ENCODE data around the gene PNLIPRP1. TPM values are rescaled to one million over a fixed set of nuclear protein-coding genes. Genes with fewer than 3 reads are reported as not detected.

Gene PNLIPRP1
- total RNA-seq (not detected), polyA plus RNA-seq (not detected)

DNA sequence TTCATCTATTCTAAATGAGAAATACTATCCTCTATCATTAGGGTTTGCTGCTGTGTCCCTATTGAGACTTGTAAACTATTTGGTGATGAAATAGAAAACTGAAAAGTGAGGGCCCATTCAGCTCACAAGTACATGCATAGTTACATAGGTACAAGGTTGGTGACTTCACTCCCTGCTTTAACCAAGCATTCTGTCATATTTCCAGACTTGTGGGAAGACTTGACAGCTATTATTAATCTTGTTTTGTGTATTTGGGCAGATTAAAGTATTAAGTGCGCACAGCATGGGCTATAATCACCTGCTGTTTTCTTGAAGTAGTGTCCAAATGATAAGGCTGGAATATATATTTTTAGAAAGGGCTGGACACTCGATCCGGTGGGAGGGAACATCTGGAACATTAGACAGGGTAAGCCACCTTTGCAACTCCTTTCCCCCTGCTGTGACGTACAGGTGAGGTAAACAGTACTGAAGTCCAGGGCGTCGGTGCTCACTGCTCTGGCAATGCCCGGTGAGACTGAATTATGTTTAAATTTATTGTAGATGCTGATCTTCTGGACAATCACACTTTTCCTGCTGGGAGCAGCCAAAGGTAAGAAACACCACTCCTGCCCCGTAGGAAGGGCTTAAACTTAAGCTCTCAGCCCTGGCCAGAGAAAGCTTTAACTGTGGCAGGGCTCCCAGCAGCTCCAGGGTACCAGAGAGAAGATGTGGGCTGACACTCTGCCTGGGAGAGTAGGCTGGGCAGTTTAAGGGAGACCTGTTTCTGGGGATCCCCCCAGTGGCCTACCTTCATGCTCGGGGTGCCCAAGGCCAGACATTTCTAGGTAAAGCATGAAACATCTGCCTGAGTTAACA is at the start of gene PNLIPRP1:
TSS of gene PNLIPRP1 (plus strand) at position 370 of the 855 bp plus-strand sequence. CDS start at position 541, 171 bp downstream.
- no peak within 1 kb of the TSS for H3K27ac Mint-ChIP-seq
- no peak within 1 kb of the TSS for H3K27ac ChIP-seq (ENCODE audit: low read depth, low read length)
- no peaks in the 10 kb centered on the region for H3K4me1 ChIP-seq (ENCODE audit: insufficient read depth, low read length)
- no peaks in the 10 kb centered on the region for H3K9me3 ChIP-seq (ENCODE audit: control insufficient read depth in 1 of 2, low read length in 2 of 2)
- POLR2A ChIA-PET (ENCODE audit: partially characterized antibody), result no interaction called here
- H3K27me3 Mint-ChIP-seq, result peaks cover 0 to 1% of the 10 kb centered on the region in 2 donors
- intact Hi-C loops (cut with micrococcal nuclease), result no loop called here
- H3K36me3 Mint-ChIP-seq, result no peaks in the 10 kb centered on the region
- no peak for DNase-seq
- H3K4me3 Mint-ChIP-seq, result no peak within 1 kb of the TSS
- no peaks in the 10 kb centered on the region for H3K27me3 ChIP-seq (ENCODE audit: insufficient read depth, low read length)
- peaks cover 0 to 3% (median 0%) of the 10 kb centered on the region in 8 donors for H3K9me3 Mint-ChIP-seq
- H3K4me1 Mint-ChIP-seq, result no peaks in the 10 kb centered on the region
- CTCF ChIA-PET (ENCODE audit: partially characterized antibody), result no interaction called here
- no peak within 1 kb of the TSS for H3K4me3 ChIP-seq (ENCODE audit: low read length in 2 of 2)
- no peaks in the 10 kb centered on the region for H3K36me3 ChIP-seq (ENCODE audit: insufficient read depth, low read length)

- Histone ChIP-seq H3K27me3 (ENCODE audit: insufficient read depth, low read length) (no peaks in the 10 kb centered on the region), H3K4me3 (ENCODE audit: low read length in 2 of 2) (no peak overlapping the region), H3K4me1 (ENCODE audit: insufficient read depth, low read length) (no peaks in the 10 kb centered on the region), H3K36me3 (ENCODE audit: insufficient read depth, low read length) (no peaks in the 10 kb centered on the region), H3K27ac (ENCODE audit: low read depth, low read length) (no peak overlapping the region), H3K9me3 (ENCODE audit: control insufficient read depth in 1 of 2, low read length in 2 of 2) (no peaks in the 10 kb centered on the region)
- no peaks in the 10 kb centered on the region for H3K36me3 Mint-ChIP-seq
- ChIA-PET POLR2A (ENCODE audit: partially characterized antibody) (no interaction called here), CTCF (ENCODE audit: partially characterized antibody) (no interaction called here)
- H3K4me1 Mint-ChIP-seq, result no peaks in the 10 kb centered on the region
- no peak for DNase-seq
- intact Hi-C loops (cut with micrococcal nuclease), result no loop called here
- H3K4me3 Mint-ChIP-seq, result no peak overlapping the region
- peaks cover 0 to 6% of the 10 kb centered on the region in 2 donors for H3K27me3 Mint-ChIP-seq
- H3K9me3 Mint-ChIP-seq, result peaks cover 0 to 7% (median 0%) of the 10 kb centered on the region in 8 donors
- H3K27ac Mint-ChIP-seq, result no peak overlapping the region
Measured at GRCh38 chr10:116542007-116542677, 48.6 kb upstream of the PNLIPRP1 start.

GRCh38 chr10:116545122-116545521 is 45.6 kb upstream of the PNLIPRP1 start:
- Histone ChIP-seq H3K9me3 (ENCODE audit: control insufficient read depth in 1 of 2, low read length in 2 of 2) (no peaks in the 10 kb centered on the region), H3K36me3 (ENCODE audit: insufficient read depth, low read length) (no peaks in the 10 kb centered on the region), H3K27ac (ENCODE audit: low read depth, low read length) (no peak overlapping the region), H3K4me3 (ENCODE audit: low read length in 2 of 2) (no peak overlapping the region), H3K4me1 (ENCODE audit: insufficient read depth, low read length) (no peaks in the 10 kb centered on the region), H3K27me3 (ENCODE audit: insufficient read depth, low read length) (no peaks in the 10 kb centered on the region)
- no peak overlapping the region for H3K27ac Mint-ChIP-seq
- ChIA-PET POLR2A (ENCODE audit: partially characterized antibody) (no interaction called here), CTCF (ENCODE audit: partially characterized antibody) (interaction anchor here (1.0 kb wide), 1 partner anchor 22 kb away, joined by 5 read pairs; no protein-coding TSS in a partner anchor)
- no peaks in the 10 kb centered on the region for H3K36me3 Mint-ChIP-seq
- H3K27me3 Mint-ChIP-seq, result peaks cover 0 to 3% of the 10 kb centered on the region in 2 donors
- H3K4me1 Mint-ChIP-seq, result no peaks in the 10 kb centered on the region
- H3K9me3 Mint-ChIP-seq, result peaks cover 0 to 1% (median 0%) of the 10 kb centered on the region in 8 donors
- DNase-seq, result no peak
- intact Hi-C loops (cut with micrococcal nuclease), result no loop called here
- H3K4me3 Mint-ChIP-seq, result no peak overlapping the region

DNA sequence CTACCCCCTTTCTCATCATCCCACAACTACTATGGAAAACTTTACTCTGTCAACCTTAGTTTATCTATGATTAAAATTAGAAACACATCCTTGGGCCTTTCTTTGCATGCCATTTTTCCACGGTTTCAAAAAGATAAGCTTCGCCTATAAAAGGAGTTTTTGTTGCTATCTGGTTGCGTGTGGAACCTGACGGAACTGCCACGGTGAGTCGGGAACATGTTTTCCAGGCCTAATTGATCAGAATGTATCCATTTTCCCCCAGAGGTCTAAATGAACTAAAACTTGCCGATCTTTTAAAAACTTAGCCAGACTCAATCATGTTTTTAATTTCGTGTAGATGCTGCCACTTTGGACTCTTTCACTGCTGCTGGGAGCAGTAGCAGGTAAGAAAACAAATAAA is 45.0 kb upstream of the PNLIPRP1 start, which contains the start of gene PNLIP:
TSS of gene PNLIP (plus strand) at position 176 of the 400 bp plus-strand sequence. CDS start at position 338, 162 bp downstream.
- no peak within 1 kb of the TSS for H3K27ac ChIP-seq (ENCODE audit: low read depth, low read length)
- ChIA-PET CTCF (ENCODE audit: partially characterized antibody) (interaction anchor here (1.0 kb wide), 1 partner anchor 23 kb away, joined by 5 read pairs; no protein-coding TSS in a partner anchor), POLR2A (ENCODE audit: partially characterized antibody) (no interaction called here)
- no peak within 1 kb of the TSS for H3K4me3 ChIP-seq (ENCODE audit: low read length in 2 of 2)
- H3K4me3 Mint-ChIP-seq, result no peak within 1 kb of the TSS
- H3K36me3 ChIP-seq (ENCODE audit: insufficient read depth, low read length), result no peaks in the 10 kb centered on the region
- no peaks in the 10 kb centered on the region for H3K9me3 ChIP-seq (ENCODE audit: control insufficient read depth in 1 of 2, low read length in 2 of 2)
- intact Hi-C loops (cut with micrococcal nuclease), result no loop called here
- no peaks in the 10 kb centered on the region for H3K4me1 Mint-ChIP-seq
- no peak for DNase-seq
- H3K27ac Mint-ChIP-seq, result no peak within 1 kb of the TSS
- H3K9me3 Mint-ChIP-seq, result peaks cover 0 to 1% (median 0%) of the 10 kb centered on the region in 8 donors
- H3K4me1 ChIP-seq (ENCODE audit: insufficient read depth, low read length), result no peaks in the 10 kb centered on the region
- H3K27me3 Mint-ChIP-seq, result peaks cover 0 to 2% of the 10 kb centered on the region in 2 donors
- H3K36me3 Mint-ChIP-seq, result no peaks in the 10 kb centered on the region
- H3K27me3 ChIP-seq (ENCODE audit: insufficient read depth, low read length), result no peaks in the 10 kb centered on the region

GRCh38 chr10:116548301-116548700 is 42.5 kb upstream of the PNLIPRP1 start:
- intact Hi-C loops (cut with micrococcal nuclease), result no loop called here
- H3K27me3 ChIP-seq (ENCODE audit: insufficient read depth, low read length), result no peaks in the 10 kb centered on the region
- H3K36me3 Mint-ChIP-seq, result no peaks in the 10 kb centered on the region
- peaks cover 0 to 1% (median 0%) of the 10 kb centered on the region in 8 donors for H3K9me3 Mint-ChIP-seq
- H3K4me1 ChIP-seq (ENCODE audit: insufficient read depth, low read length), result no peaks in the 10 kb centered on the region
- no peak overlapping the region for H3K4me3 Mint-ChIP-seq
- POLR2A ChIA-PET (ENCODE audit: partially characterized antibody), result no interaction called here
- H3K9me3 ChIP-seq (ENCODE audit: control insufficient read depth in 1 of 2, low read length in 2 of 2), result no peaks in the 10 kb centered on the region
- no peaks in the 10 kb centered on the region for H3K36me3 ChIP-seq (ENCODE audit: insufficient read depth, low read length)
- no peak overlapping the region for H3K4me3 ChIP-seq (ENCODE audit: low read length in 2 of 2)
- H3K27ac Mint-ChIP-seq, result no peak overlapping the region
- peaks cover 0 to 2% of the 10 kb centered on the region in 2 donors for H3K27me3 Mint-ChIP-seq
- CTCF ChIA-PET (ENCODE audit: partially characterized antibody), result no interaction called here
- H3K27ac ChIP-seq (ENCODE audit: low read depth, low read length), result no peak overlapping the region
- no peaks in the 10 kb centered on the region for H3K4me1 Mint-ChIP-seq
- DNase-seq, result no peak

DNA sequence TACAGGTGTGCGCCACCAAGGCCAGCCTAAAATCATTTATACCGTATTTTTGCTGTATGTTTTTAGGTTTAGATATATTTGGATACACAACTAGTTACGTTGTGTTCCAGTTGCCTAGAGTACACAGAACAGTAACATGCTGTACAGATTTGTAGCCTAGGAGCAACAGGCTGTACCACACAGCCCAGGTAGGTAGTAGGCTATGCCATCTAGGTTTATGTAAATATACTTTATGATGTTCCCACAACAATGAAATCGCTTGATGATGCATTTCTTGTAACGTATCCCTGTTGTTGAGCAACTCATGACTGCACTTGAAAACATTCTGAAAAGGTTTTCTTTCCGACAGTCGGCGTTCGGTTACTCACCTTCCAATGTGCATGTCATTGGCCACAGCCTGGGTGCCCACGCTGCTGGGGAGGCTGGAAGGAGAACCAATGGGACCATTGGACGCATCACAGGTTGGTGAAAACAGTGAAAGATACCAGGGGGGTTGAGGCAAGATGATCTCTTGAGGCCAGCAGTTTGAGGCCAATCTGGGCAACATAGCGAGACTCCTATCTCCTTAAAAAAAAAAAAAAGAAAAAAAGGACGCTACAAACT is 37.3 kb upstream of the PNLIPRP1 start:
- H3K27me3 ChIP-seq (ENCODE audit: insufficient read depth, low read length), result no peaks in the 10 kb centered on the region

GRCh38 chr10:116554628-116555027 is 36.1 kb upstream of the PNLIPRP1 start:
- DNase-seq, result no peak
- no peaks in the 10 kb centered on the region for H3K9me3 ChIP-seq (ENCODE audit: control insufficient read depth in 1 of 2, low read length in 2 of 2)
- Mint-ChIP-seq H3K9me3 (no peaks in the 10 kb centered on the region), H3K27ac (no peak overlapping the region), H3K4me1 (no peaks in the 10 kb centered on the region), H3K36me3 (no peaks in the 10 kb centered on the region), H3K4me3 (no peak overlapping the region), H3K27me3 (no peaks in the 10 kb centered on the region)
- POLR2A ChIA-PET (ENCODE audit: partially characterized antibody), result no interaction called here
- CTCF ChIA-PET (ENCODE audit: partially characterized antibody), result no interaction called here
- intact Hi-C loops (cut with micrococcal nuclease), result no loop called here
- H3K4me3 ChIP-seq (ENCODE audit: low read length in 2 of 2), result no peak overlapping the region
- no peaks in the 10 kb centered on the region for H3K27me3 ChIP-seq (ENCODE audit: insufficient read depth, low read length)
- no peaks in the 10 kb centered on the region for H3K36me3 ChIP-seq (ENCODE audit: insufficient read depth, low read length)
- H3K4me1 ChIP-seq (ENCODE audit: insufficient read depth, low read length), result no peaks in the 10 kb centered on the region
- no peak overlapping the region for H3K27ac ChIP-seq (ENCODE audit: low read depth, low read length)

More for the DNA sequence above, 37.3 kb upstream of the PNLIPRP1 start:
- intact Hi-C loops (cut with micrococcal nuclease), result no loop called here
- Mint-ChIP-seq H3K27me3 (no peaks in the 10 kb centered on the region), H3K4me3 (no peak overlapping the region), H3K27ac (no peak overlapping the region), H3K9me3 (no peaks in the 10 kb centered on the region), H3K36me3 (no peaks in the 10 kb centered on the region), H3K4me1 (no peaks in the 10 kb centered on the region)
- POLR2A ChIA-PET (ENCODE audit: partially characterized antibody), result no interaction called here
- Histone ChIP-seq H3K9me3 (ENCODE audit: control insufficient read depth in 1 of 2, low read length in 2 of 2) (no peaks in the 10 kb centered on the region), H3K27ac (ENCODE audit: low read depth, low read length) (no peak overlapping the region), H3K4me3 (ENCODE audit: low read length in 2 of 2) (no peak overlapping the region), H3K36me3 (ENCODE audit: insufficient read depth, low read length) (no peaks in the 10 kb centered on the region), H3K4me1 (ENCODE audit: insufficient read depth, low read length) (no peaks in the 10 kb centered on the region)
- CTCF ChIA-PET (ENCODE audit: partially characterized antibody), result no interaction called here
- DNase-seq, result no peak

Measured in CD4-positive, alpha-beta memory T cell (primary cell).